Peyer's patch (tissue), 4 donors: Measurements from ENCODE around the gene IGSF9B.

ENCODE experiments used
- CTCF ChIP-seq, 6 experiments: fragments of 450-650 bp in 4 of 6; fragments of 200-600 bp in 2 of 6; sonication (generic) in 1 of 6; IDR thresholded peaks; one replicate each; pipeline ENCODE4 v1.5.1; 2017 to 2019; ENCODE audit warnings: antibody characterized with exemption in 6 of 6, mild to moderate bottlenecking in 3 of 6, moderate library complexity in 1 of 6
- POLR2A ChIP-seq, 2 donors: fragments of 450-650 bp; IDR thresholded peaks; one replicate each; pipeline ENCODE4 v1.5.1; 2017; ENCODE audit warnings: antibody characterized with exemption in 2 of 2, mild to moderate bottlenecking in 2 of 2, moderate library complexity in 2 of 2

GRCh38 chr11:133926466-133927246, 30.1 kb downstream of the IGSF9B start:
- TF ChIP-seq CTCF (IDR thresholded peaks at IDR 0.05) (no peak), POLR2A (IDR thresholded peaks at IDR 0.05) (no peak)
